HEK293 (cell line): ENCODE measurements around the gene SULT1A3.

Experiments
- CTCF ChIA-PET: fragments of 350-600 bp; formaldehyde crosslinking; extraction: SDS; loops from one replicate; lab custom pipeline; 2021; ENCODE audit warnings: antibody characterized with exemption; lab: Yijun Ruan, JAX
- POLR2A ChIA-PET: fragments of 300-600 bp; formaldehyde crosslinking; extraction: SDS; loops from one replicate; lab custom pipeline; 2020; ENCODE audit warnings: antibody characterized with exemption, inconsistent platforms; lab: Yijun Ruan, JAX
- H3K27ac ChIP-seq: fragments of 200-500 bp; sonication (Bioruptor generic); 2 replicates; pipeline ENCODE4 v1.5.1; 2014; ENCODE audit warnings: low read depth, low read length, control low read depth, inconsistent platforms; ENCODE audit errors: extremely low read depth
- H3K36me3 ChIP-seq, 2 experiments: fragments of 200-500 bp in 1 of 2; sonication (Bioruptor generic) in 1 of 2; 1 replicate in 1 of 2; 2 replicates in 1 of 2; pipeline ENCODE4 v1.5.1; 2014 to 2017; ENCODE audit warnings: inconsistent platforms in 2 of 2, low read length in 2 of 2; ENCODE audit not compliant: control insufficient read depth in 2 of 2, insufficient read depth in 1 of 2
- H3K4me1 ChIP-seq: fragments of 200-500 bp; sonication (Bioruptor generic); 2 replicates; pipeline ENCODE4 v1.5.1; 2014; ENCODE audit warnings: mild to moderate bottlenecking, low read length, inconsistent platforms; ENCODE audit not compliant: control insufficient read depth, insufficient read depth
- H3K4me3 ChIP-seq: 2 replicates; pipeline ENCODE4 v1.5.1; 2011; ENCODE audit warnings: low read depth, mild to moderate bottlenecking, control low read depth, low read length, moderate library complexity
- H3K9me3 ChIP-seq: fragments of 200-500 bp; sonication (Bioruptor generic); 2 replicates; pipeline ENCODE4 v1.5.1; 2014; ENCODE audit warnings: low read depth, low read length, inconsistent platforms; ENCODE audit not compliant: control insufficient read depth, insufficient read depth
- BCL6B ChIP-seq: fragments of 450-650 bp; formaldehyde crosslinking; IDR thresholded peaks from 2 replicates; pipeline ENCODE4 v1.5.1; 2017; ENCODE audit warnings: missing biosample characterization, missing genetic modification characterization
- GLIS1 ChIP-seq: fragments of 450-650 bp; formaldehyde crosslinking; IDR thresholded peaks from 2 replicates; pipeline ENCODE4 v1.5.1; 2016; ENCODE audit warnings: missing biosample characterization, missing genetic modification characterization
- GLIS2 ChIP-seq: fragments of 450-650 bp; formaldehyde crosslinking; IDR thresholded peaks from 2 replicates; pipeline ENCODE4 v1.5.1; 2016; ENCODE audit warnings: missing biosample characterization, missing genetic modification characterization
- KLF10 ChIP-seq: fragments of 450-650 bp; IDR thresholded peaks from 2 replicates; pipeline ENCODE4 v1.5.1; 2018; ENCODE audit warnings: missing biosample characterization, mild to moderate bottlenecking, missing genetic modification characterization
- KLF16 ChIP-seq: fragments of 450-650 bp; formaldehyde crosslinking; IDR thresholded peaks from 2 replicates; pipeline ENCODE4 v1.5.1; 2017; ENCODE audit warnings: missing biosample characterization, missing genetic modification characterization
- REPIN1 ChIP-seq: fragments of 450-650 bp; formaldehyde crosslinking; IDR thresholded peaks from 2 replicates; pipeline ENCODE4 v1.5.1; 2017; ENCODE audit warnings: missing biosample characterization, missing genetic modification characterization, low read depth
- TRIM28 ChIP-seq: IDR thresholded peaks from 2 replicates; pipeline ENCODE4 v1.6.1; 2011; ENCODE audit warnings: low read length, control low read depth, borderline replicate concordance
- ZBTB1 ChIP-seq: fragments of 450-650 bp; formaldehyde crosslinking; IDR thresholded peaks from 2 replicates; pipeline ENCODE4 v1.5.1; 2016; ENCODE audit warnings: missing biosample characterization, missing genetic modification characterization
- ZBTB49 ChIP-seq: fragments of 450-650 bp; formaldehyde crosslinking; IDR thresholded peaks from 2 replicates; pipeline ENCODE4 v1.5.1; 2016; ENCODE audit warnings: missing biosample characterization, missing genetic modification characterization, low read depth
- ZBTB8A ChIP-seq: fragments of 450-650 bp; formaldehyde crosslinking; IDR thresholded peaks from 2 replicates; pipeline ENCODE4 v1.5.1; 2016; ENCODE audit warnings: missing biosample characterization, missing genetic modification characterization
- ZNF114 ChIP-seq: fragments of 450-650 bp; formaldehyde crosslinking; IDR thresholded peaks from 2 replicates; pipeline ENCODE4 v1.5.0; 2017; ENCODE audit warnings: missing biosample characterization, missing genetic modification characterization
- ZNF174 ChIP-seq: fragments of 450-650 bp; formaldehyde crosslinking; IDR thresholded peaks from 2 replicates; pipeline ENCODE4 v1.5.0; 2017; ENCODE audit warnings: missing biosample characterization, mild to moderate bottlenecking, missing genetic modification characterization
- ZNF184 ChIP-seq: fragments of 450-650 bp; IDR thresholded peaks from 2 replicates; pipeline ENCODE4 v1.5.1; 2018; ENCODE audit warnings: missing biosample characterization, mild to moderate bottlenecking, missing genetic modification characterization
- ZNF2 ChIP-seq: fragments of 450-650 bp; formaldehyde crosslinking; IDR thresholded peaks from 2 replicates; pipeline ENCODE4 v1.5.1; 2016; ENCODE audit warnings: missing biosample characterization, missing genetic modification characterization
- ZNF266 ChIP-seq: fragments of 450-650 bp; formaldehyde crosslinking; IDR thresholded peaks from 2 replicates; pipeline ENCODE4 v1.5.1; 2016; ENCODE audit warnings: missing biosample characterization, missing genetic modification characterization, low read depth
- ZNF280C ChIP-seq: fragments of 450-650 bp; formaldehyde crosslinking; IDR thresholded peaks from 2 replicates; pipeline ENCODE4 v1.5.1; 2016; ENCODE audit warnings: missing biosample characterization, missing genetic modification characterization
- ZNF280D ChIP-seq: fragments of 450-650 bp; formaldehyde crosslinking; IDR thresholded peaks from 2 replicates; pipeline ENCODE4 v1.5.1; 2016; ENCODE audit warnings: missing biosample characterization, missing genetic modification characterization
- ZNF366 ChIP-seq: fragments of 450-650 bp; formaldehyde crosslinking; conservative IDR thresholded peaks from 2 replicates; pipeline ENCODE4 v1.5.1; 2016; ENCODE audit warnings: missing biosample characterization, missing genetic modification characterization
- ZNF398 ChIP-seq: fragments of 450-650 bp; formaldehyde crosslinking; IDR thresholded peaks from 2 replicates; pipeline ENCODE4 v1.5.1; 2017; ENCODE audit warnings: missing biosample characterization, missing genetic modification characterization
- ZNF416 ChIP-seq: fragments of 450-650 bp; formaldehyde crosslinking; IDR thresholded peaks from 2 replicates; pipeline ENCODE4 v1.5.1; 2016; ENCODE audit warnings: missing biosample characterization, missing genetic modification characterization
- ZNF501 ChIP-seq: fragments of 450-650 bp; formaldehyde crosslinking; IDR thresholded peaks from 2 replicates; pipeline ENCODE4 v1.5.1; 2016; ENCODE audit warnings: missing biosample characterization, missing genetic modification characterization
- ZNF560 ChIP-seq: fragments of 450-650 bp; formaldehyde crosslinking; IDR thresholded peaks from 2 replicates; pipeline ENCODE4 v1.5.1; 2017; ENCODE audit warnings: missing biosample characterization, missing genetic modification characterization, borderline replicate concordance
- ZNF596 ChIP-seq: fragments of 450-650 bp; IDR thresholded peaks from 2 replicates; pipeline ENCODE4 v1.5.0; 2018; ENCODE audit warnings: missing biosample characterization, mild to moderate bottlenecking, missing genetic modification characterization, moderate library complexity
- ZNF664 ChIP-seq: fragments of 450-650 bp; formaldehyde crosslinking; IDR thresholded peaks from 2 replicates; pipeline ENCODE4 v1.5.1; 2016; ENCODE audit warnings: missing biosample characterization, missing genetic modification characterization
- ZNF692 ChIP-seq: fragments of 450-650 bp; formaldehyde crosslinking; IDR thresholded peaks from 2 replicates; pipeline ENCODE4 v1.5.1; 2016; ENCODE audit warnings: missing biosample characterization, missing genetic modification characterization
- ZNF701 ChIP-seq: fragments of 450-650 bp; formaldehyde crosslinking; IDR thresholded peaks from 2 replicates; pipeline ENCODE4 v1.5.1; 2016; ENCODE audit warnings: missing biosample characterization, missing genetic modification characterization

SULT1A3 gene

GRCh38 chr16:30185683-30186421 is 13.2 kb upstream of the SULT1A3 start:
- peaks cover 3% of the 10 kb centered on the region; the same call in 1 of the 2 replicates for H3K4me1 ChIP-seq
- CTCF ChIA-PET = no interaction called here
- no peak overlapping the region for H3K4me3 ChIP-seq
- POLR2A ChIA-PET = interaction anchor here (0.6 to 1.0 kb wide), 4 partner anchors 27 to 244 kb away, joined by 3 to 7 read pairs (median 4); partner anchors contain the start of genes DCTPP1 and ZNF771
- H3K9me3 ChIP-seq = no peaks in the 10 kb centered on the region
- H3K36me3 ChIP-seq = peaks cover 0 to 15% of the 10 kb centered on the region in 2 experiments; a peak in 1 of 3 replicates
- H3K27ac ChIP-seq = no peak overlapping the region
- TF ChIP-seq GLIS1 (tag by site-specific recombination) = peak; percentile 84
- TF ChIP-seq ZBTB8A = peak; percentile 63; the same call in 1 of the 2 replicates
- no peak for TF ChIP-seq ZNF560
- TF ChIP-seq KLF10 (tag by site-specific recombination) = no peak
- no peak for TF ChIP-seq BCL6B (tag by site-specific recombination)
- TF ChIP-seq ZNF596 (tag by site-specific recombination) = no peak
- TF ChIP-seq ZNF174 (tag by site-specific recombination) = no peak
- no peak for TF ChIP-seq ZNF266
- TF ChIP-seq ZNF280D (tag by site-specific recombination) = no peak
- peak; percentile 90 for TF ChIP-seq ZNF398 (tag by site-specific recombination)
- TF ChIP-seq ZBTB1 = no peak
- no peak for TF ChIP-seq ZNF2 (tag by site-specific recombination)
- TF ChIP-seq TRIM28 = no peak
- no peak for TF ChIP-seq ZNF114
- peak; percentile 92 for TF ChIP-seq ZNF692
- peak; percentile 86 for TF ChIP-seq GLIS2
- no peak for TF ChIP-seq ZNF416 (tag by site-specific recombination)
- no peak for TF ChIP-seq ZNF184 (tag by site-specific recombination)
- TF ChIP-seq ZNF280C (tag by site-specific recombination) = no peak
- no peak for TF ChIP-seq ZNF501
- no peak for TF ChIP-seq ZNF664 (tag by site-specific recombination)
- no peak for TF ChIP-seq ZNF366
- no peak for TF ChIP-seq ZBTB49 (tag by site-specific recombination)
- TF ChIP-seq ZNF701 = no peak
- TF ChIP-seq KLF16 (tag by site-specific recombination) = no peak
- no peak for TF ChIP-seq REPIN1 (tag by site-specific recombination)
